Smooth muscle cell of the brain vasculature (primary cell): Measurements from ENCODE around the gene ELAVL3.
"Not testable (repeated sequence)": the region's sequence is repeated elsewhere in the genome, so short reads cannot be mapped to it uniquely, and the experiment has no call there.

Experiments
- DNase-seq: peaks from one replicate; pipeline ENCODE4 v3.0.0-alpha.2; 2012; ENCODE audit warnings: low read depth, low spot score

Gene ELAVL3

GRCh38 chr19:11435833-11436313 lies 45.0 kb downstream of the ELAVL3 start:
- no peak for DNase-seq

- DNase-seq, result peak; percentile 99
Observed at GRCh38 chr19:11435057-11435832, 45.6 kb downstream of the ELAVL3 start, which contains the start of the genes ODAD3 and PRKCSH. Gene ODAD3 (minus strand): TSS chr19:11435121. CDS start chr19:11435016, 105 bp downstream. Gene PRKCSH (plus strand): TSS chr19:11435635. CDS start chr19:11436118, 483 bp downstream.

GRCh38 chr19:11434703-11435056 lies 46.2 kb downstream of the ELAVL3 start:
- no peak for DNase-seq

- not testable (repeated sequence) for DNase-seq
Observed at GRCh38 chr19:11433526-11433925, 47.3 kb downstream of the ELAVL3 start.

DNA sequence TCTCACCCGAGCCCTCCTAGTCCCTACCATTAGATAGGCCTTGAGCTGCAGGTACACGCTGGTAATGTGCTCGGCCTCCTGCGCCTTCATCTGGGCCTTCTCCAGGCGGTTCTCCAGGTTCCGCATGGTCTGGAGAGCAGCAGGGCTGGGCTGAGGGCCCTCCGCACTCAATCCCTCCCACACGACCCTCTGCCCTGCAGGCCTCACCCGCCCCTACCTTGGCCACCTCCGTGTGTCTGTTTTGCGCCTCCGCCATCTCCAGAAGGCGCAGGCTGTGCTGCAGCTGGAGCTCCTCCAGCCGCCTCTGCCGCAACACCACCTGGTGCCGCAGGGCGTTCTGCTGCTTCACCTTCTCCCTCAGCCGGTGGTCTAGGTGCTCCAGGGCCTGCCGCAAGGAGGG lies 54.2 kb downstream of the ELAVL3 start:
- DNase-seq, result no peak

DNA sequence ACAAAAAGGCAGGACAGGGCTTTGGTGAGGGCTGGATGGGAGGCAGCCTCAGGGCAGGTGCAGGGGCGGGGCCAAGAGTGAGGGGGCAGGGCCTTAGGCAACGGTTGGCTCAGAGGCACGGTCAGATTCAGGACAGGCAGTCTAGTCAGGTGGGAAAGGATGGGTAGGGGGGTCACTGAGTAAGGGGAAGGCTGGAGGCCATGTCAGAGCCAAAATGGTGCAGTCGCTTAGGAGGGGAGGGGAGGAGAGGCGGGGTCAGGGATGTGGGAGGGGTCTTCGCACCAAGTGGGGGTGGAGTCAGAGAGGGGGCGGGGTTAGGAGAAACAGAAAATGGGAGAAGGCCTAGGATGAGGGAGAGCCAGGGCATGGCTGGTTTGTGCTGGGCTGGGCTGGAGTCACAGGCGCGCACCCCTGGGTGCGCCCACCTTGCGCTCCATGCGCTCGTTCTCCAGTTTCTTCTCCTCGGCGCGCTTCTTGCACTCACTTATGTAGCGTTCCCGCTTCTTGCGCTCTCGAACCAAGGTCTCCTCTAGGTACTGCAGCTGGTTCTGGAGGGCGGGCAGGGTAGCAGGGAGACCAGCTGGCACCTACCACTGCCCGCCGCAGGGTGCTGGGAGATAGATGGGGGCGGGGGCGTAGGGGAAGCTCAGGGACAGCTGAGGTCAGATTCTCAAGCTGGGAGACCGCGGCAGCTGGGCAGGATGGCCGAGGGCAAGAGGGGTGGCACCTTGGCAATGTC lies 55.0 kb downstream of the ELAVL3 start:
- no peak for DNase-seq

DNA sequence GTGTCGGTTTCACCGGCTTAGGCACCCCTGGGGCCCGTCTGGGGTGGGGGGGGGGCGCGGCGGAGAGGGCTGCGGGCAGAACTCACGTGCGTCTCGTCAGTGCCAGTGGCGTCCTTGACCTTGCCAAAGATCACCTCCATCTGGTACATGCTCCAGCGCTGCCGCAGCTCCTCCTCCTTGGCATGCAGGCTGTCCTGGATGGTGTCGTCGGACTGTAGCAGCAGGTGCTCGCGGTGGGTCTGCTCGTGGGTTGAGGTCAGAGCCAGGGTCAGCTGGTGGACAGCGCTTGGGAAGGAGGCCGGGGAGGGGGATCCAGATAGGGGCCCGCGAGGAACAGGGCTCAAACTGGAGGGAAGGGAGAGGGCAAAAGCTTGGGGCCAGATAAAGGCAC lies 57.1 kb downstream of the ELAVL3 start:
- no peak for DNase-seq

- no peak for DNase-seq
Observed at GRCh38 chr19:11423164-11423790, 57.6 kb downstream of the ELAVL3 start.

DNA sequence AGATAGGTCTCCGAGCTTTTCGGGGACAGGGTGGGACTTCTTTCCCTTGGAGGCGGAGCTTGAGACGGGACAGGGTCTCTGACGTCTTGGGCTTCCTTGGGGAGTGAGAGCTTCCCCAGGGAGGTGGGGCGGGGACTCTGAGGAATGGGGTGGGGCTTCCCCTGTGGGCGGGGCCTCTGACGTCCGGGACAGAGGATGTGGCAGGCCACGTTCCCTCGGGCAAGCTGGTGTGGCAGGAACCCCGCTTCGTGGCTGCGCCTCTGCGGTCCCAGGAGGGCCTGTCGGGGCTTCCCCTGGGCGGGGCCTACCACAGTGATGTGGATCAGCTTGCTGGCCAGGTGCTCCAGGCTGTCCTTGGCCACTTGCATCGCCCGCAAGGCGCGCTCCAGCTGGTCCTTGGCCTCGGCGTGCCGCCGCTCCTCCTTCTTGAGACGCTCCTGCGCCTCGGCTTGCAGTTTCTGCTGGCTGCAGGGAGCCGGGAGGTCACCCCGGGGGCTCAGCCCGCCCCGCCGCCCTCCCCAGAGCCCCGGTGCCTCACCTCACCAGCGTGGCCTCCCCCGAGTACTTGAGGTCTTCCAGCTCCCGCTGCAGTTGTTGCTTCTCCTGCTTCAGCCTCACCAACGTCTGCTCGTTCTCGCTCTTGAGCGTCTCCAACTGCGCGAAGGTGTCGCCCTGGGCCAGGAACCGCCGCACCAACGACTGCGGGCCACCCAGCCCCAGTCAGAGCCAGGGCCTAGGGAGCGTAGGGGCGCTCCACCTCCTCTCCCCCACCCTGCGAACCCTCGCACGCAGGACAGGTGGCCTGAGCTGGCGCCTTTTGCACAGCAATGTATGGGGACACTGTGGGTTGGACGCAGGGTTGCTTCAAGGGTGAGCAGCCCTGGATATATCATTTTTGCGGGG lies 58.4 kb downstream of the ELAVL3 start:
- DNase-seq, result no peak

DNA sequence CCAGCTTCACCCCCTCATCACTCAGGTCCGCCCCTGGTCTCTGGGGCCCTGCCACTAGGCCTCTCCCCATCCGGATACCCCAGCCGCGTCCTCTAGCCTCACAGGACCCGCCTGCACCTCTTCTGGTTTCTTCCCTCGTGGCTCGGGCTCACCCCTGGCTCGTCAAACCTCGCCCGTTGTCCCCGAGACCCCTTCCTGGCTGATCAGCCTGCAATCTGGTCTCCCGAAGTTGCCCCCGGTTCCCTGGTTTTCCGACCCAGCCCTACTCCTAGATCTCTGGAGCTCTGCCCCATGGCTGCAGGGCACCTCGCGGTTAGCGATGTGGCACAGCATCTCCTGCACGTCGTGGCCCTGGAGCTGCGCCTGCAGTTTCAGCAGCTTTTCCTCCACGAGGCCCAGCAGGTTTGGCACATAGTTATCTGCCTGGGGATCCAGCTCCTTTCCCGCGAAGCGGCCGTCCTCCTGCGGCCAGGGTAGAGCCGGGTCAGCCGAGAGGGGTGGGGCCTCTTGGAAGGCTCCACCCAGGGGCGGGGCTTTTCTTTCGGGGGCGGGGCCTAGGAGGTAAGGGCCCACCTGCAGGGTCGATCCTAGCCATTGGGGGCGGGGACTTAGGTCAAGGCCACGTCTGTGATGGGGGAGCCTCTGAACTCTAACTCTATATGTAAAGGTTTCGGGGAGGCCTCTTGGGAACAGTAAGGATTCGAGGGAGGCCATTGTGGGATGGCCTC lies 59.3 kb downstream of the ELAVL3 start:
- DNase-seq, result no peak

DNA sequence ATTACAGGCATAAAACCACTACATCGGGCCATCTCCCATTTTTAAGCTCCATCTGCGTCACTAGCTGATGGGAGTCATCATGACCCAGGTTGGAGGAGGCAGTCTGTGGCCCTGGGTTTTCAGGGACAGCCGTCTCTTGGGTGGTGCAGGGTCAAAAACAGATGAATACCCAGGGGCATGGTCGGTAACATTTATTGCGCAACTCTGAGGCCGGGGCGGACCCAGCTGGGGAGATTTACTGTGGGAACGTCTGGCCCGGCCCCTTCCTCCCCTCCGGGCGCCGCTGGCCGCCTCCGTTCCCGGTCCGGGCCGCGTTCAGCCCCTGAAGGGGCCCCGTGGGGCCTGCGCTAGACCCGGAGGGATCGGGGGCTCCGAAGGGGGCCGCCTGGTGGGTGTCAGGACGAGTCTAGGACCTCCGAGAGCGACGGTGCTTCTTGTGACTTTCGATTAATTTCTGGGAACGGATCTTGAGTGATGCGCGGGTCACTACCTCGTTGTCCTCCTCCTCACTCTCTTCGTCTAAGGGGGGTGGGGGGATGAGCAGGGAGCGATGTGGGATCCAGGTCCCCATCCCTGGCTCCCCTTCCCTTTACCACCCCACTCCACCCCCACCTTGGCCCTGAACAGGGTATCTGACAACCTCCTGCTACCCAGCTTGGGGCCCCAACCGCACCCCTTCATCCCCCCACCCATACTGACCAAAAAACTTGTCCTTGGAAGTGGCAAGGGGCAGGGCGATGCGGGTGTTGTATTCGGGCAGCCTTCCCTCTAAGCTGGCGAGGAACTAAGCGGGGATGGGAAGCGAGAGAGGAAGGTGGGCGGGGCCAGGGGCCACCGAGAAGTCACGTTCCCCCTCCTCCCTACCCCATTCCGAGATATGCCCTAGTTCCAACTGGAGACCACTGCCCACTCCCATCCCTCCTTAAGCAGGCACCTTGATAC lies 60.1 kb downstream of the ELAVL3 start:
- DNase-seq, result no peak

GRCh38 chr19:11418549-11419506 lies 62.0 kb downstream of the ELAVL3 start, which contains the start of gene RGL3:
Gene RGL3 (minus strand): TSS chr19:11419314. CDS start chr19:11419278, 36 bp downstream.
- DNase-seq, result no peak

DNA sequence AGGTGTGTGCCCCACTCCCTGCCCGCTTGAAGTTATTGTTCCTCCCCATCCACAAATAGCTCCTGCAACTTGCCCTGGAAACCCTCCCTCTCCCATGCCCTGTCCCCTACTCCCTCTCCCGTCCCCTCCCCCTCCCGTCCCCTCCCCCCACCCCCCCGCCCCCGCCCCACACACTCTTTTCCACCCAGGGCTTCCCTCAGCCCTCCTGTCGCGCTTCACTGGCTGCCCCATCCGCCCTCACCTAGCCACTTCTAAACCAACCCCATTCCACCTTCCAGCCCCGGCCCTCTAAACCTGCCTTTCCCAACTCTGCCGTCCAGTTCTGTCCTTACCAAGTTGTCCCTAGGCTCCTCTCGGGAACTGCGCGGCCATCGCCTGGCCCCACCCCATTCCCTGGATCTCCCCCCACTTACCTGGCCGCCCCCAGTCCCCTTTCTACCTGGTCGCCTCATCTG lies 62.7 kb downstream of the ELAVL3 start:
- DNase-seq, result no peak

DNA sequence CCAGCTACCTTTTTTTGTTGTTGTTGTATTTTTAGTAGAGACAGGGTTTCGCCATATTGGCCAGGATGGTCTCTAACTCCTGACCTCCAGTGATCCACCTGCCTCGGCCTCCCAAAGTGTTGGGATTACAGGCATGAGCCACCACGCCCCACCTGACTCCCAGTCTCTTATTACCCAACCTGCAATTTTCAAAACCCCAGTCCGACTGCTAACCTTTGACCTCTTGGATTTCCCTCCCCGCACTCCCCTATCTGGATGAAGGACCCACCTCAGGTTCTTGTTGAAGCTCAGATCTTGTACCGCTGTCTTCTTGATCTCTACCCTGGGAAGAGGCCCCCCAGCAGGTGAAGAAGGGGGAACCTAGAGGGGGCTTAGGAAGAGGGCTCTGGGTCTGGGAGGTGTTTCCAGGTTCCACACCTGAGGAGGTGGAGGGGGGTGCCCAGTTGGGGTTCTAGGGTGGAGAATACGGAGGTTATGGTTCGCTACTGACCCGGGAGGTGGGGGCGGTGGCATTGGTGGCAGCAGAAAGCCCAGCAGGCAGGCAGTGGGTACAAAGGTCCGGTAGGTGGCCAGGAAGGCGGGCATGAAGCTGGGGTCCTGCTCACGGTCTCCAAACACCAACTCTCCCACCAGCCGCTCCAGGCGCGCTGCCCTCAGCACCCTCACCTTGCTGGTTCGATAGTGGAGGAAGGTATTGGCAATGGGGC lies 64.3 kb downstream of the ELAVL3 start:
- no peak for DNase-seq

DNA sequence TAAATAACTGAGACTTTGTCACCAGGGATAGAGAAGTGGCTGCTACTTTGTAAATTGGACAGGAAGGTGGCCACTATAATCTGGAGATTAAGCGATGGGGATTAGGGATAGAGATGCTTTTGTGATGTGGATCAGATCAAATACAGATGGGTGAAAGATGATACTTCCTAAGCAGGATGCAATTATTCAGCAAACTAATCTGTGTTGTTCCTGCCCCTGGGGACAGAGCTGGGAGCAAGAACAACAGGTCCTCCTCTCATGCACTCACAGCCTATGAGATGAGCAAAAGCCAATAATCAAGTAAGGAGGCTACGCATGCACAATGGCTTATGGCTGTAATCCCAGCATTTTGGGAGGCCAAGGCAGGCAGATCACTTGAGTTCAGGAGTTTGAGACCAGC lies 66.3 kb downstream of the ELAVL3 start:
- no peak for DNase-seq

GRCh38 chr19:11410682-11411081 lies 70.2 kb downstream of the ELAVL3 start:
- no peak for DNase-seq

- DNase-seq, result no peak
Observed at GRCh38 chr19:11408591-11408990, 72.3 kb downstream of the ELAVL3 start.
